ENCODE results near the gene ZFYVE19.
A peak's percentile ranks its signal among the peaks of the same experiment; 100 is the strongest.

ZFYVE19 gene

GRCh38 chr15:40796512-40796911 lies 10.4 kb upstream of the ZFYVE19 start:
- 98% methylated on average over 4 of the region's 5 CpGs for WGBS
- H3K9ac ChIP-seq (ENCODE audit: low read depth, low read length), result no peak overlapping the region
- H3K36me3 ChIP-seq (ENCODE audit: insufficient read depth, low read length), result peaks cover 7% of the 10 kb centered on the region; the same call in 1 of the 2 replicates
- peaks cover 17% of the 10 kb centered on the region for H3K4me1 ChIP-seq (ENCODE audit: insufficient read depth, low read length)
- no peaks in the 10 kb centered on the region for H3K27me3 ChIP-seq (ENCODE audit: insufficient read depth, low read length)
- no peaks in the 10 kb centered on the region for H3K9me3 ChIP-seq (ENCODE audit: insufficient read depth, low read depth, low read length)
- H3K4me3 ChIP-seq (ENCODE audit: low read length), result no peak overlapping the region
- no peak overlapping the region for H3K27ac ChIP-seq (ENCODE audit: low read depth, low read length)

GRCh38 chr15:40799523-40799922 lies 7.4 kb upstream of the ZFYVE19 start:
- H3K27ac ChIP-seq (ENCODE audit: low read depth, low read length), result no peak overlapping the region

GRCh38 chr15:40803076-40803475 lies 3.8 kb upstream of the ZFYVE19 start:
- WGBS, result 94% methylated on average over 2 of the region's 2 CpGs
- H3K4me1 ChIP-seq (ENCODE audit: insufficient read depth, low read length), result peaks cover 12% of the 10 kb centered on the region

More at GRCh38 chr15:40799523-40799922, 7.4 kb upstream of the ZFYVE19 start:
- Histone ChIP-seq H3K4me1 (ENCODE audit: insufficient read depth, low read length) (peaks cover 17% of the 10 kb centered on the region), H3K9me3 (ENCODE audit: insufficient read depth, low read depth, low read length) (no peaks in the 10 kb centered on the region), H3K36me3 (ENCODE audit: insufficient read depth, low read length) (no peaks in the 10 kb centered on the region), H3K4me3 (ENCODE audit: low read length) (no peak overlapping the region), H3K9ac (ENCODE audit: low read depth, low read length) (no peak overlapping the region), H3K27me3 (ENCODE audit: insufficient read depth, low read length) (no peaks in the 10 kb centered on the region)
- WGBS, result 85% methylated on average over 3 of the region's 3 CpGs

DNA sequence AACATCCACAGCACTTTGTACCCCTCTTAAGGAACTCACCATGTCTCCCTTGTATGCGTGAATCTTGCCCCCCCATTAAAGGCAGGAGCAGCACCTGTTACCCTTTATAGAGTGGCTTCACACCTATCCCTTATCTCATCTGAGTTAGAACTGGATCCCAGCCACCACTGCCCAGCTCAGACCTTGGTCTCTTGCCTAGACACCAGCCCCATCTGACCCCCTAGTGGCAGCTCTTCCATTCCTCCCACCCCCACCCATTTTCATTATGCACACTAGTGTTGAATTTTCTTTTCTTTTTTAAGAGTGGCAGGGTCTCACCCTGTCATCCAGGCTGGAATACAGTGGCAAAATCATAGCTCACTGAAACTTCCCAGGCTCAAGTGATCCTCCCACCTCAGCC lies 3.2 kb upstream of the ZFYVE19 start:
- no peak overlapping the region for H3K9ac ChIP-seq (ENCODE audit: low read depth, low read length)
- no peaks in the 10 kb centered on the region for H3K27me3 ChIP-seq (ENCODE audit: insufficient read depth, low read length)
- H3K27ac ChIP-seq (ENCODE audit: low read depth, low read length), result no peak overlapping the region
- WGBS, result 91% methylated on average over 1 of the region's 1 CpG
- no peaks in the 10 kb centered on the region for H3K36me3 ChIP-seq (ENCODE audit: insufficient read depth, low read length)
- no peak overlapping the region for H3K4me3 ChIP-seq (ENCODE audit: low read length)
- peaks cover 13% of the 10 kb centered on the region for H3K4me1 ChIP-seq (ENCODE audit: insufficient read depth, low read length)
- no peaks in the 10 kb centered on the region for H3K9me3 ChIP-seq (ENCODE audit: insufficient read depth, low read depth, low read length)

More at GRCh38 chr15:40803076-40803475, 3.8 kb upstream of the ZFYVE19 start:
- Histone ChIP-seq H3K27me3 (ENCODE audit: insufficient read depth, low read length) (no peaks in the 10 kb centered on the region), H3K36me3 (ENCODE audit: insufficient read depth, low read length) (no peaks in the 10 kb centered on the region), H3K9ac (ENCODE audit: low read depth, low read length) (no peak overlapping the region), H3K27ac (ENCODE audit: low read depth, low read length) (no peak overlapping the region), H3K9me3 (ENCODE audit: insufficient read depth, low read depth, low read length) (no peaks in the 10 kb centered on the region), H3K4me3 (ENCODE audit: low read length) (no peak overlapping the region)

GRCh38 chr15:40806672-40807027 lies 239 bp upstream of the ZFYVE19 start:
- WGBS, result 9% methylated on average over 2 of the region's 2 CpGs
- peak overlapping the region; percentile 94 for H3K4me3 ChIP-seq (ENCODE audit: low read length)

DNA sequence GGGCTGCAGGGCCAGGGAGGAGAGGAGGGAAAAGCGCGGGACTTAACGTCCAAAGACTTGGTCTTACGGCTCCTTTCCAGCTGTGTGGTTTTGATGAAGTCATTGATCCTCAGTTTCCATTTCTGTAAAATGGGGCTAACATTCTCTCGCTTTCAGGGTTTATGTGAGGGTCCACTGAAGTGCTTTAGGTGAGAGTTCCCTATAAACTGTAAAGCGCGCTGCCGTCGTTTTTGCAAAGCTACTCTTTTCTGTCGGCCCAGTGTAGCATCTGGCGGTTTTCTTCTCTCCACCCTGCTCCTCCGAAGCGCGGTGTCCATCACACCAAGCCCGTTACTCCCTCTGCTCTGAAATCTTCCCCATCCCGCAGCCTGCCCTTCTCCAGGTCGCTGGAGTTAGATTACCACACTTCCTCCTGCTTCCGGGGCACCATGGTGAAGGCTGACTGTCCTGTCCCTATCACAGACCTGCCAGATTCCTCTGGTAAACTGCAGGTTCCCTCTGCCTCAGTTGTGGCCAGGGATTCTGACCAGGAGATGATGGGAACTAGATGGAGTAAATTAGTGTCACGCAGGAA lies 1.1 kb downstream of the ZFYVE19 start:
- Histone ChIP-seq H3K27me3 (ENCODE audit: insufficient read depth, low read length) (no peaks in the 10 kb centered on the region), H3K36me3 (ENCODE audit: insufficient read depth, low read length) (peaks cover 7% of the 10 kb centered on the region; the same call in 1 of the 2 replicates), H3K4me1 (ENCODE audit: insufficient read depth, low read length) (peaks cover 7% of the 10 kb centered on the region; the same call in 1 of the 2 replicates), H3K4me3 (ENCODE audit: low read length) (peak overlapping the region; percentile 94), H3K27ac (ENCODE audit: low read depth, low read length) (no peak overlapping the region), H3K9ac (ENCODE audit: low read depth, low read length) (peak overlapping the region; percentile 51; the same call in 1 of the 2 replicates), H3K9me3 (ENCODE audit: insufficient read depth, low read depth, low read length) (no peaks in the 10 kb centered on the region)
- WGBS, result 48% methylated on average over 19 of the region's 19 CpGs

More at GRCh38 chr15:40806672-40807027, 239 bp upstream of the ZFYVE19 start:
- Histone ChIP-seq H3K27me3 (ENCODE audit: insufficient read depth, low read length) (no peaks in the 10 kb centered on the region), H3K27ac (ENCODE audit: low read depth, low read length) (no peak overlapping the region), H3K9me3 (ENCODE audit: insufficient read depth, low read depth, low read length) (no peaks in the 10 kb centered on the region), H3K9ac (ENCODE audit: low read depth, low read length) (peak overlapping the region; percentile 75; the same call in 1 of the 2 replicates), H3K36me3 (ENCODE audit: insufficient read depth, low read length) (0 out of 2 replicates have a peak, but pooled peaks cover 4% of the 10 kb centered on the region), H3K4me1 (ENCODE audit: insufficient read depth, low read length) (peaks cover 7% of the 10 kb centered on the region; the same call in 1 of the 2 replicates)

DNA sequence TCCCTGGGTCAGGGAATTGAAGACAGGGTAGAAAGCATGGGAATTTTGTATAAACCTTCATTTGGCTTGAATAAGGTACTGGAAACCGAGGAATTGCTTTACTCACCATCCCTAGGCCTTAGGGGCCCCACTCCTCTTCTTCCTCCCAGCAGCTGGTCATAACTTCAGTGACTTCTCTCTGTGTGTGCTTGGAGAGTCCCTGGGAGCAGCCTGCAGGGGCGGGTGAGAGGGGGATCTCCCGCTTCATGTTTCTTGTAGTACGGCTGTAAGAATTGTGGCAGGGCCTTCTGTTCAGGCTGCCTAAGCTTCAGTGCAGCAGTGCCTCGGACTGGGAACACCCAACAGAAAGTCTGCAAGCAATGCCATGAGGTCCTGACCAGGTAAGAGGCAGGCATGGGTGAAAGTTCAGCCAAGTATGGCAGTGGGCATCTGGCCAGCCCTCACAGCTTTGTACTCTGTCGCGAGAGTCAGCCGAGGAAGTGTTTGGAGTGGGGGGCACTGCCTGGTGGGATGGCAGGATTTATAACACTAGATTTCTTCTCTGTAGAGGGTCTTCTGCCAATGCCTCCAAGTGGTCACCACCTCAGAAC lies 2.1 kb downstream of the ZFYVE19 start:
- H3K27me3 ChIP-seq (ENCODE audit: insufficient read depth, low read length), result no peaks in the 10 kb centered on the region
- 85% methylated on average over 8 of the region's 8 CpGs for WGBS
- H3K4me3 ChIP-seq (ENCODE audit: low read length), result no peak overlapping the region
- peaks cover 13% of the 10 kb centered on the region; the same call in 1 of the 2 replicates for H3K36me3 ChIP-seq (ENCODE audit: insufficient read depth, low read length)
- peaks cover 7% of the 10 kb centered on the region; the same call in 1 of the 2 replicates for H3K4me1 ChIP-seq (ENCODE audit: insufficient read depth, low read length)
- no peaks in the 10 kb centered on the region for H3K9me3 ChIP-seq (ENCODE audit: insufficient read depth, low read depth, low read length)
- no peak overlapping the region for H3K27ac ChIP-seq (ENCODE audit: low read depth, low read length)
- H3K9ac ChIP-seq (ENCODE audit: low read depth, low read length), result no peak overlapping the region

DNA sequence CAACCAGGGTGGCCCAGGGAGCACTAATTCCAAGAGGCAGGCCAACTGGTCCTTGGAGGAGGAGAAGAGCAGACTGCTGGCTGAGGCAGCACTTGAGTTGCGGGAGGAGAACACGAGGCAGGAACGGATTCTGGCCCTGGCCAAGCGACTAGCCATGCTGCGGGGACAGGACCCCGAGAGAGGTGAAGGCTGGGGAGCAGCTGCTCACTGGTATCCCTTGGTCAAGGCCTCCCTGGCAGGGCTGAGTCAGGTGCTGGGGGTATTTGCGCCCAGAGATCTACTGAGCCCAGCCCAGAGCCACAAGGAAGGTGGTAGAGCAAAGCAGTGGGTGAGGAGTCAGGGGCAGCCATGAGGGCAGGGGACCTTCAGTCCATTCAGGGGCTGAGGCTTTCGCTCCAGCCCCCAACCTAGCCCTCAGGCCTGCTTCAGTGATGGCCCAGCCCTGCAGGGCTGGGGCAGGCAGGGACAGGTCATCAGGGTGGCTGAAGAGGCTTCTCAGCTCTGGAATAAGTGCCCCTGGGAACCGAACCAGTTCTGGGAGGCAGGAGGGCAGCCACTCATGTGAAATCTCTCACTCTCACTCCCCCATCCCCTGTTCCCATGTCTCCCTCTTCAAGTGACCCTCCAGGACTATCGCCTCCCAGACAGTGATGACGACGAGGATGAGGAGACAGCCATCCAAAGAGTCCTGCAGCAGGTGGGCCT lies 6.0 kb downstream of the ZFYVE19 start:
- Histone ChIP-seq H3K4me3 (ENCODE audit: low read length) (no peak overlapping the region), H3K27ac (ENCODE audit: low read depth, low read length) (no peak overlapping the region), H3K9ac (ENCODE audit: low read depth, low read length) (no peak overlapping the region), H3K36me3 (ENCODE audit: insufficient read depth, low read length) (peaks cover 20% of the 10 kb centered on the region), H3K27me3 (ENCODE audit: insufficient read depth, low read length) (no peaks in the 10 kb centered on the region), H3K4me1 (ENCODE audit: insufficient read depth, low read length) (0 out of 2 replicates have a peak, but pooled peaks cover 2% of the 10 kb centered on the region), H3K9me3 (ENCODE audit: insufficient read depth, low read depth, low read length) (no peaks in the 10 kb centered on the region)
- WGBS, result 94% methylated on average over 12 of the region's 12 CpGs

DNA sequence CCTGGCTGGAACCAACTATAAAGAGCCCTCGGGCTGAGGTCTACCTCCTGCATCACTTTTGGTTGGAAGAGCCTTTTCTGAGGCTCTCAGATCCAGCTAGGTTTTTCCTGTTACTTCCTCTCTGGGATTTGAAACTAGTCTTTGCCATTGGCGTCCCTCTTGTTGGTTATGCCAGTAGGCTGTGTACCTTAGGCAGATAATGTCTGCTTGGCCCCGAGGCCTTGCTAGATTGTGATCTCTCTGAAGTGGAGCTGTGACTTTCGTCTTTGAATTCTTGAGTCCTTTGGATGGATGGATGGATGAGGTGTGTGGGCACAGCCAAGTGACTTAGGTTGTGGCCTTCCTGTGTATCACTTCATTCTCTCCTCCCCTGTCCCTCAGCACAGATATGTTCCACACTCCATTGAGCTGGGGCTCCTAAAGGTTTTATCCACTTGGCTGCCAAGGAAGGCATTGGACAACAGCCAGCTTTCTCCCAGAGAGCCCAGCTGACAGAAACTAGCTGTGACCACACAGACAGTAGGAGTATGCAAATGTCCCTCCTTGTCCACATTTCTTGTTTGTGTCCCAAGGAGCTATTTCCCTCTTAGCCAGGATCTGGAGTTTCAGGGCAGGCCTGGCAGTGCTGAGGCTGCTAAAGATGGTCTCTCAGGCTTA lies 8.3 kb downstream of the ZFYVE19 start:
- WGBS, result 91% methylated on average over 4 of the region's 4 CpGs
- Histone ChIP-seq H3K27me3 (ENCODE audit: insufficient read depth, low read length) (no peaks in the 10 kb centered on the region), H3K9me3 (ENCODE audit: insufficient read depth, low read depth, low read length) (no peaks in the 10 kb centered on the region), H3K4me1 (ENCODE audit: insufficient read depth, low read length) (no peaks in the 10 kb centered on the region), H3K36me3 (ENCODE audit: insufficient read depth, low read length) (peaks cover 20% of the 10 kb centered on the region), H3K4me3 (ENCODE audit: low read length) (no peak overlapping the region), H3K9ac (ENCODE audit: low read depth, low read length) (no peak overlapping the region), H3K27ac (ENCODE audit: low read depth, low read length) (no peak overlapping the region)

GRCh38 chr15:40819048-40819447 lies 12.2 kb downstream of the ZFYVE19 start:
- Histone ChIP-seq H3K9me3 (ENCODE audit: insufficient read depth, low read depth, low read length) (no peaks in the 10 kb centered on the region), H3K36me3 (ENCODE audit: insufficient read depth, low read length) (peaks cover 7% of the 10 kb centered on the region; the same call in 1 of the 2 replicates), H3K4me1 (ENCODE audit: insufficient read depth, low read length) (no peaks in the 10 kb centered on the region), H3K27me3 (ENCODE audit: insufficient read depth, low read length) (no peaks in the 10 kb centered on the region), H3K4me3 (ENCODE audit: low read length) (no peak overlapping the region), H3K27ac (ENCODE audit: low read depth, low read length) (no peak overlapping the region), H3K9ac (ENCODE audit: low read depth, low read length) (no peak overlapping the region)
- WGBS, result 92% methylated on average over 7 of the region's 7 CpGs

DNA sequence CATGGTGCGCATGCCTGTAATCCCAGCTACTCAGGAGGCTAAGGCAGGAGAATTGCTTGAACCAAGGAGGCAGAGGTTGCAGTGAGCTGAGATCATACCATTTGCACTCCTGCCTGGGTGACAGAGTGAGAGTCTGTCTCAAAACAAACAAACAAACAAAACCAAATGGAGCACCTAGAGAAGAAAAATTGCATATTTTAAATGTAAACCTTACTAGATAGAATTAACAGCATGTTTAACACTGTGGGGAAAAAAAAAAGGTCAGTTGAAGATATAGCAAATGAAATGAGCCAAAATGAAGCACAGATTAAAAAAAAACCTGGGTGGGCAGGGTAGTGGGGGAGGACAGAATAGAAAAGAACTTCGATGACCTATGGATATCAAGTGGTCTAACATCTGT lies 14.3 kb downstream of the ZFYVE19 start:
- WGBS, result 98% methylated on average over 2 of the region's 2 CpGs
- H3K9ac ChIP-seq (ENCODE audit: low read depth, low read length), result no peak overlapping the region
- no peaks in the 10 kb centered on the region for H3K4me1 ChIP-seq (ENCODE audit: insufficient read depth, low read length)
- H3K4me3 ChIP-seq (ENCODE audit: low read length), result no peak overlapping the region
- H3K9me3 ChIP-seq (ENCODE audit: insufficient read depth, low read depth, low read length), result no peaks in the 10 kb centered on the region
- no peaks in the 10 kb centered on the region for H3K27me3 ChIP-seq (ENCODE audit: insufficient read depth, low read length)
- H3K27ac ChIP-seq (ENCODE audit: low read depth, low read length), result no peak overlapping the region
- H3K36me3 ChIP-seq (ENCODE audit: insufficient read depth, low read length), result no peaks in the 10 kb centered on the region
